ENCODE results near the gene RELL1.

RELL1 gene

GRCh38 chr4:37627263-37627662 lies 58.9 kb downstream of the RELL1 start:
- Histone ChIP-seq H3K9me3 (ENCODE audit: control insufficient read depth, low read length) (no peaks in the 10 kb centered on the region), H3K4me2 (ENCODE audit: low read length) (no peak overlapping the region), H3K4me1 (no peaks in the 10 kb centered on the region), H3K4me3 (ENCODE audit: low read depth, low read length) (no peak overlapping the region), H2AFZ (no peak overlapping the region), H3K27ac (no peak overlapping the region), H3K27me3 (ENCODE audit: control insufficient read depth, insufficient read depth, low read length) (no peaks in the 10 kb centered on the region), H3K36me3 (ENCODE audit: control insufficient read depth, insufficient read depth, low read length) (no peaks in the 10 kb centered on the region), H3K9ac (no peak overlapping the region), H3K79me2 (no peaks in the 10 kb centered on the region)
- TF ChIP-seq, protein P1, sequence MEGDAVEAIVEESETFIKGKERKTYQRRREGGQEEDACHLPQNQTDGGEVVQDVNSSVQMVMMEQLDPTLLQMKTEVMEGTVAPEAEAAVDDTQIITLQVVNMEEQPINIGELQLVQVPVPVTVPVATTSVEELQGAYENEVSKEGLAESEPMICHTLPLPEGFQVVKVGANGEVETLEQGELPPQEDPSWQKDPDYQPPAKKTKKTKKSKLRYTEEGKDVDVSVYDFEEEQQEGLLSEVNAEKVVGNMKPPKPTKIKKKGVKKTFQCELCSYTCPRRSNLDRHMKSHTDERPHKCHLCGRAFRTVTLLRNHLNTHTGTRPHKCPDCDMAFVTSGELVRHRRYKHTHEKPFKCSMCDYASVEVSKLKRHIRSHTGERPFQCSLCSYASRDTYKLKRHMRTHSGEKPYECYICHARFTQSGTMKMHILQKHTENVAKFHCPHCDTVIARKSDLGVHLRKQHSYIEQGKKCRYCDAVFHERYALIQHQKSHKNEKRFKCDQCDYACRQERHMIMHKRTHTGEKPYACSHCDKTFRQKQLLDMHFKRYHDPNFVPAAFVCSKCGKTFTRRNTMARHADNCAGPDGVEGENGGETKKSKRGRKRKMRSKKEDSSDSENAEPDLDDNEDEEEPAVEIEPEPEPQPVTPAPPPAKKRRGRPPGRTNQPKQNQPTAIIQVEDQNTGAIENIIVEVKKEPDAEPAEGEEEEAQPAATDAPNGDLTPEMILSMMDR (IDR thresholded peaks at IDR 0.05), result no peak

- Histone ChIP-seq H3K27me3 (ENCODE audit: control insufficient read depth, insufficient read depth, low read length) (no peaks in the 10 kb centered on the region), H3K9me3 (ENCODE audit: control insufficient read depth, low read length) (no peaks in the 10 kb centered on the region), H3K79me2 (no peaks in the 10 kb centered on the region), H3K9ac (no peak overlapping the region), H3K4me1 (no peaks in the 10 kb centered on the region), H3K4me2 (ENCODE audit: low read length) (no peak overlapping the region), H3K4me3 (ENCODE audit: low read depth, low read length) (no peak overlapping the region), H3K27ac (no peak overlapping the region), H2AFZ (no peak overlapping the region), H3K36me3 (ENCODE audit: control insufficient read depth, insufficient read depth, low read length) (no peaks in the 10 kb centered on the region)
- TF ChIP-seq, protein P1 (IDR thresholded peaks at IDR 0.05), result no peak
These were observed 60.7 kb downstream of the RELL1 start for GRCh38 chr4:37625499-37625898.

DNA sequence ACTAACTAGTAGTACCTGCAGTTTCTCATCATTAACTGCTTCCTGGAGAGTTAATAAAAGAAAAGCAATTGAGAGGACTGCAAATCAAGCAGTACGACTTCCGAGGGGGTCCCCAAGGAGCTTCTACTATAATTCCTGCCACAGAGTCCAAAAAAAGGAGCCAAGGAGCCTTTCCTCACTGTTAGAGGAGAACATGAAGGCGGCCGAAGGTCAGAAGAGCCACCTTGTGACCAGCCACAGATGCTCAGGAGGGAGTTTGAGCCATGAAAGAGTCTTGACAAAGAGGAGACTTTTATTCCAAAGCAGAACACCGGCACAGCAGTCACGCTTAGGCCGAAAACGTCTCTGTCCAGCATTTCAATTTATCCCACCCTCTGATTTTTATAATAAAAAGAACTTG lies 62.2 kb downstream of the RELL1 start:
- Histone ChIP-seq H3K27ac (no peak overlapping the region), H3K4me3 (ENCODE audit: low read depth, low read length) (no peak overlapping the region), H3K36me3 (ENCODE audit: control insufficient read depth, insufficient read depth, low read length) (no peaks in the 10 kb centered on the region), H3K4me1 (no peaks in the 10 kb centered on the region), H3K79me2 (no peaks in the 10 kb centered on the region), H3K4me2 (ENCODE audit: low read length) (no peak overlapping the region), H3K9ac (no peak overlapping the region), H3K9me3 (ENCODE audit: control insufficient read depth, low read length) (no peaks in the 10 kb centered on the region), H2AFZ (no peak overlapping the region), H3K27me3 (ENCODE audit: control insufficient read depth, insufficient read depth, low read length) (no peaks in the 10 kb centered on the region)
- TF ChIP-seq, protein P1 (IDR thresholded peaks at IDR 0.05), result no peak

- H3K9ac ChIP-seq, result no peak overlapping the region
- TF ChIP-seq, protein P1 (IDR thresholded peaks at IDR 0.05), result no peak
- H3K27me3 ChIP-seq (ENCODE audit: control insufficient read depth, insufficient read depth, low read length), result no peaks in the 10 kb centered on the region
- H3K79me2 ChIP-seq, result no peaks in the 10 kb centered on the region
- H3K4me3 ChIP-seq (ENCODE audit: low read depth, low read length), result no peak overlapping the region
- no peaks in the 10 kb centered on the region for H3K4me1 ChIP-seq
- no peak overlapping the region for H3K4me2 ChIP-seq (ENCODE audit: low read length)
- H3K36me3 ChIP-seq (ENCODE audit: control insufficient read depth, insufficient read depth, low read length), result no peaks in the 10 kb centered on the region
- H3K27ac ChIP-seq, result no peak overlapping the region
- no peak overlapping the region for H2AFZ ChIP-seq
- H3K9me3 ChIP-seq (ENCODE audit: control insufficient read depth, low read length), result no peaks in the 10 kb centered on the region
These were observed 63.1 kb downstream of the RELL1 start for GRCh38 chr4:37623125-37623524.

- Histone ChIP-seq H3K4me3 (ENCODE audit: low read depth, low read length) (no peak overlapping the region), H3K4me1 (no peaks in the 10 kb centered on the region), H3K9ac (no peak overlapping the region), H3K9me3 (ENCODE audit: control insufficient read depth, low read length) (no peaks in the 10 kb centered on the region), H3K36me3 (ENCODE audit: control insufficient read depth, insufficient read depth, low read length) (no peaks in the 10 kb centered on the region), H3K4me2 (ENCODE audit: low read length) (no peak overlapping the region), H3K27ac (no peak overlapping the region), H3K27me3 (ENCODE audit: control insufficient read depth, insufficient read depth, low read length) (no peaks in the 10 kb centered on the region), H2AFZ (no peak overlapping the region), H3K79me2 (no peaks in the 10 kb centered on the region)
- TF ChIP-seq, protein P1 (IDR thresholded peaks at IDR 0.05), result no peak
These were observed 66.0 kb downstream of the RELL1 start for GRCh38 chr4:37620176-37620575.
